H1 (cell line): ENCODE measurements around the gene SPATA31E1.

Experiments used
- CEBPB ChIP-seq: IDR thresholded peaks from 2 replicates; pipeline ENCODE4 v1.6.1; 2012; ENCODE audit warnings: low read depth, low read length
- CTCF ChIP-seq, 3 experiments: IDR thresholded peaks; 1 replicate in 2 of 3; 2 replicates in 1 of 3; pipeline versions ENCODE4 v1.5.1 to v1.6.1; 2011; ENCODE audit warnings: low read length in 3 of 3, mild to moderate bottlenecking in 3 of 3, inconsistent platforms in 2 of 3, low read depth in 1 of 3, moderate library complexity in 1 of 3; ENCODE audit not compliant: insufficient read depth in 1 of 3; ENCODE audit errors: control extremely low read depth in 1 of 3
- JUN ChIP-seq: IDR thresholded peaks from 2 replicates; pipeline ENCODE4 v1.6.1; 2011; ENCODE audit warnings: low read depth, mild to moderate bottlenecking, improper control_type of control experiment, low read length
- MAX ChIP-seq: IDR thresholded peaks from 2 replicates; pipeline ENCODE4 v1.6.1; 2012; ENCODE audit warnings: inconsistent platforms
- NRF1 ChIP-seq: IDR thresholded peaks from 2 replicates; pipeline ENCODE4 v1.6.1; 2011; ENCODE audit warnings: mild to moderate bottlenecking, low read depth, low read length, improper control_type of control experiment
- PHF8 ChIP-seq: fragments of 200-600 bp; sonication (generic); conservative IDR thresholded peaks from 2 replicates; pipeline ENCODE4 v1.7.1; 2012; ENCODE audit warnings: low read depth, mild to moderate bottlenecking, inconsistent platforms, low read length, moderate library complexity
- POLR2A ChIP-seq, 2 experiments: IDR thresholded peaks; 1 replicate in 1 of 2; 2 replicates in 1 of 2; pipeline ENCODE4 v1.6.1; 2011; ENCODE audit warnings: low read depth in 2 of 2, low read length in 2 of 2, mild to moderate bottlenecking in 2 of 2; ENCODE audit errors: control extremely low read depth in 1 of 2
- POLR2AphosphoS5 ChIP-seq: IDR thresholded peaks from 2 replicates; pipeline ENCODE4 v1.6.1; 2011; ENCODE audit warnings: low read depth, low read length
- RAD21 ChIP-seq, 2 experiments: IDR thresholded peaks in 1 of 2; conservative IDR thresholded peaks in 1 of 2; 2 replicates each; pipeline ENCODE4 v1.6.1; 2011; ENCODE audit warnings: low read depth in 2 of 2, low read length in 2 of 2, improper control_type of control experiment in 1 of 2, inconsistent platforms in 1 of 2, mild to moderate bottlenecking in 1 of 2, moderate library complexity in 1 of 2
- RFX5 ChIP-seq: IDR thresholded peaks from 2 replicates; pipeline ENCODE4 v1.6.1; 2011; ENCODE audit warnings: low read depth, low read length, improper control_type of control experiment, borderline replicate concordance
- RXRA ChIP-seq: IDR thresholded peaks from 2 replicates; pipeline ENCODE4 v1.6.1; 2011; ENCODE audit warnings: low read depth, mild to moderate bottlenecking, low read length, moderate library complexity; ENCODE audit not compliant: insufficient read depth
- SIN3A ChIP-seq, 2 experiments: IDR thresholded peaks in 1 of 2; conservative IDR thresholded peaks in 1 of 2; 2 replicates each; pipeline ENCODE4 v1.6.1; 2011 to 2012; ENCODE audit warnings: low read length in 2 of 2, improper control_type of control experiment in 1 of 2, low read depth in 1 of 2, mild to moderate bottlenecking in 1 of 2
- SRF ChIP-seq: IDR thresholded peaks from 2 replicates; pipeline ENCODE4 v1.6.1; 2011; ENCODE audit warnings: mild to moderate bottlenecking, low read depth, low read length, moderate library complexity
- TAF1 ChIP-seq: IDR thresholded peaks from 2 replicates; pipeline ENCODE4 v1.6.1; 2011; ENCODE audit warnings: mild to moderate bottlenecking, low read depth, low read length

DNA sequence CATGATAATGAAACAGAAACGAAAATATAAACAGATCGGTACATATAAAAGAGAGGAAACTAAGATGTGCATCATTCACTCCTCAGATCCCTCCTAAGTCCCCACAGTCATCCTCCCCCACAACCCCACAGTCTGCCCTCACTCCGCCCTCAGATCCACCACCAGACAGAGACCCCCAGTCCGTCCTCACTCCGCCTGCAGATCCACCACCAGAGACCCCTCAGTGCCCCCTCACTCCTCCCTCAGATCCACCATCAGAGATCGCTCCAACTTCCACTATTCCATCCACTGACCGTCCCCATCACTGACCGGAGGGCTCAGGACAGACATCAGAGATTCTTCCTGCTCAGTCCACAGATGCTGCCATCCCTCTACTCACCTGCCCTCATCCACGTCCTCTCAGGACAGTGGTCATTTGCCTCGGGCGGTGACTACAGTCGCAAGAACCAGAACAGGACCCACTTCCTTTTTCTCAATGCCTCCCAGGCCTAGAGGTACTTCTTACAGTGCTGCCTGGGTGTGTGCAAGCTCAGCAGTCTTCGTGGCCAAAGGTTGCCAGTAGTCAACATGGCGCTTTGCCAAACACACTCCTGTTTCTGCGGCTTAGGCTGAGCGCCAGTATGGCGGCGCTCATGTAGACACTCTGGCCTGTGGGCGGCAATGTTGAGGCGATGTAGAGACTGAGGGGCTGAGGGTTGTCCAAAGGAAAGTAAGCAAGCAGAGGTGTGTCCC, 26.8 kb downstream of the SPATA31E1 start:
- TF ChIP-seq RXRA (no peak), RFX5 (no peak), POLR2AphosphoS5 (no peak), RAD21 (IDR thresholded peaks at IDR 0.05 in 1 of 2, conservative IDR thresholded peaks at IDR 0.05 in 1 of 2; ENCODE audit: low read depth in 2 of 2, low read length in 2 of 2) (peak; percentile 4 to 47; a peak in 3 of 4 replicates), CTCF (IDR thresholded peaks at IDR 0.05; ENCODE audit: control extremely low read depth in 1 of 3, insufficient read depth in 1 of 3, low read depth in 1 of 3, low read length in 3 of 3) (peak; percentile 10 to 19 (median 11); a peak in 2 of 4 replicates), TAF1 (no peak), CEBPB (no peak), POLR2A (IDR thresholded peaks at IDR 0.05; ENCODE audit: control extremely low read depth in 1 of 2, low read depth in 2 of 2, low read length in 2 of 2) (no peak), NRF1 (no peak), JUN (no peak), SRF (no peak), SIN3A (conservative IDR thresholded peaks at IDR 0.05 in 1 of 2, IDR thresholded peaks at IDR 0.05 in 1 of 2; ENCODE audit: low read depth in 1 of 2, low read length in 2 of 2) (no peak), MAX (no peak), PHF8 (no peak)
